Measurements from ENCODE around the gene PIK3AP1.
"Not testable (repeated sequence)": the region's sequence is repeated elsewhere in the genome, so short reads cannot be mapped to it uniquely, and the experiment has no call there.

PIK3AP1 gene

DNA sequence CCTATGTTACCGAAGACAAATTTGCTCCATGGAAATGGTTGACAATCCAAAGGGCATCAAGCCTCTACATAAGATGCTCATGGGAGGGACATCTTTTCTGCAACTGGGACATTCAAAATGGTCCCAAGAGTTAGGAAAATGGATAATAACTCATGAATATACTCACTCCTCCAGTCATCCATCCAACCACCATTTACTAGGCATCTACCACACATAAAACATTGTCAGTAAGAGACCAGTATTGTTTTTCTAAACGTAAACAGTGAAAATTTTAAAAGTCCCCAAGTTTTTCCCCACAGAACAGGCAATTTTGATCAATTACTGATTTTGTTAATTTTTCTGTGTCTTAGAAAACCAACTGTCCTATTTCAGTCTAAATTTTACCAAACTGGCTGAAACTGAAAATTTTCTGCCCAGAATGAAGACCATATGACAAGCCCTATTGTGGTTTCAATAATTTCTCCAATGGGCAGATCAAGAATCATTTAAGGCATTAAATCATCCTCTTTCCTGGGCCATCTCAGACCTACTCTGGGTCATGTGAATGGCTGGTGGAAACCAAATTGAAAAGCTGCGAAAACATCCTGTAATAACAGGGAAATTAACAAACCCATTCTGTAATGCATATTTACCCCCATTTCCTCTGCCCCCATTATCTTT, 24.2 kb downstream of the PIK3AP1 start:
- DNase-seq, result no peak

DNA sequence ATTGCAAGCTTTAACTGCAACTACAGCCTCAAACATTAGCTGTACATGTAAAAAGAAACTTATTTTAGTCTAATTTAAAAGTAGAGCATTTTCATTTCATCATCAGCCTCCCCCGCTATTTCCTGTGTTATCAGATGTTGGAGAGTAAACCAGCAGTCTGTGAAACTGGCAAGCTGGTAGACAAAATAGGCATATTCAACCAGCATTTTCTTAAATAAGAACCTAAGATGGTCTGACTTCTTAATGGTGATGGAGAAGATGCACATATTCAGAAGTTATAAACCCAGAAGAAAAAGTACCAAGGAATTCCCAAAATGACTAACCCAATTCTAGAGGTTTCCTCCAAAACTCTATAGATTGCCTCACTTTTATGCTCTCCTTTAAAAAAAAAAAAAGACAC, 24.9 kb downstream of the PIK3AP1 start:
- no peak for DNase-seq

DNA sequence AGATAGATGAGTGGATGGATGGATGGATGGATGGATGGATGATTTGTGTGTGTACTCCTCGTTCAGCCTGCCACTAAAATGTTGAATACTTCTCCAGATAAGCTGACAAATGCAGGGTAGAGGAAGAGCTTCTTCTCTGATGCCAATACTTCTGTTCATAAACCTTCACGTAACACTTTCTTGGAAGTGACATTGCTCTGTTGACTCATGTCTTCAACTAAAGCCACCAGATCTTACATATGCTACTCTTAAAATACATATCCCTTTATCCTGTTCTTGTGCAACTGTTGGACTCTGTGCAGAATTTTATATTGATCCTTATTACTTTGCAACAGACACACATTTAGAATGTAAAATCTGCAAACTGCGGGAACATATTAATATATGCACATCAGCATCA, 26.9 kb downstream of the PIK3AP1 start:
- no peak for DNase-seq

DNA sequence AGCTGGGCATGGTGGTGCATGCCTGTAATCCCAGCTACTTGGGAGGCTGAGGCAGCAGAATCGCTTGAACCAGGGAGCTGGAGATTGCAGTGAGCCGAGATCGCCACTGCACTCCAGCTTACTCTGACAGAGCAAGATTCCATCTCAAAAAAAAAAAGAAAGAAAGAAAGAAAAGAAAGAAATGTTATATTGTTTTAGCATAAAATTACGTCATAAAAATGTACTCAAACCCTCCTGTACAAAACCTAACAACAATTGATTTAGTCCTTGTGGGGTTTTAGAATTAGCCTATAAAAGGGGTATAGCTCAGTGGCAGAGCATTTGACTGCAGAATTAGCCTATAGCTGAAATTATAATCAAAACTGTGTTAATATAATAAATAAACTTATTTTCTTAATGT, 27.9 kb downstream of the PIK3AP1 start:
- no peak for DNase-seq

DNA sequence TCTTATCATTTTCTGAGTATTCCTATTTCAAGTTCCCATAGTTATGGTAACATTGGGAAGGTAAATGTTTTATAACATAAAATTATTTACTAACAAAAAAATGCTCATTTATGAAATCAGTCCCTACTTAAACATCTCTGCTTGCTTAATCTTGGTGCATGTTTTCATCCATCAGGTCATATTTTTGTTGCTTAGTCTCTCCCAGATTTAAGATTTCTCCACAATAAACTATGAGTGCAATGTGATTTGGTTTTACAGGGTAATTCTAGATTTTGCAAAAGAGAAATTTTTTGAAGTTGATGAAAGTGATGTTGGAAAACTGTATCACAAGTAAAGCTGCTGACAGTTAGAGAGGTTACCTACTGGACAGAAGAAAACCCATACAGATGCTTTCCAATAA, 28.6 kb downstream of the PIK3AP1 start:
- no peak for DNase-seq

DNA sequence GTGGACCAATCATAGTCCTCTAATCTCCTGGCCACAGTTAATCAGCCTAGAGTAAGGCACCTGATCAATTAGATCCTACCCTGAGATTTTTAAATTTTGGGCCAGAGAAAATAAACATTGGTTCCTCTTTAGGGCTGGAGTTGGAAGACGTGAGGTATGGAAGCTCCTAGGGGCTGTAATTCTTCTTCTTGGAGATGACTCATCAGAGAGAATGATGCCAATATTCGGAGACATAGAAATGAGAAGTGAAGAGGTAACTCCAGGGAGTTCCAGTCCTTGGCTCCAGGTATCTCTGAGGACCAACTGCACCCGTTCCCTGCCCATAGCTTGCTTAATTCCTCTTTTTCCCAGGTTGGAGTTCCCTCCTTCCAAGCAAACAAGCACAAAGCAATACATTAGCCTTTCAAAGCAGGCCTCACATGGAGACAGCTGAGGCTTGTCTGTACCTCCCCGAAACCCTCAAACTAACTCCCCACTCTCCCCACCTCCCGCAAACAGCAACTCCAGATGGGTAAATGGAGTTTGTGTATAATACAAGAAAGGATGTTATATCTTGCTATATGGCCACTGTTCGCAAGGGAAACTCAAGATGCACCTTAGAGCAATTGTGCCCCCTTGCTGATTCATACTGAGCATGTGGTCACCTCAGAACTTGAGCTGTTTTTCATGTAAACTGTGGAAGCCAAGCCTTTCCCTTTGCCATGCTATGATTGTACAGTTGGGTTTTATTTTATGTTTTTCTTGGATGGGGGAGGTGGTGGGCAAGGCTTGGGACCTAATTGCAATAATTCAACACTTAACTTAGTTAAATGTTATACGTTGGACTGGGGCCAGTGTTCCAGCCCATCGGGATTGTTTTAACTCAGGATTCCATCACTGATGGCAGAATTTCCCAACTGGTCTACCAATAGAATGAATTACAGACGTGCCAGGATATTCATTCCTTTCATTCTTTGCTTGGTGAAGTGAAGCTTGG, 29.3 kb downstream of the PIK3AP1 start:
- no peak for DNase-seq

DNA sequence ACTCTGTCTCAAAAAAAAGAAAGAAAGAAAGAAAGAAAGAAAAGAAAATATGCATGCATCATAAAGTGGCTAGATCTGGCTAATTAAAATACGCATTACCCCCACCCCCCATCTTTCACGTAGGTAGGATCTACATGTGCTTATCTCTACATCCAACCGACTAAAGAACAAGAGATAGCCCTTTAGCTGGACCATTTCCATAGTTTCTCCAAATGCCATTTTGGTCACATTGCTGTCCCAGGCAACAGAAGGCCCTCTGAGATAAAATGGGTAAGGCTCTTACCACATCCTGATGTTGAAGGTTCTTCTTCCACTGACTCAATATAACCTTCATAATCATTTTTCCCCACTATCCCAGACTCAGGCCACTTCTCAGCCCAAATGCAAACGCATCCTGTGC, 31.5 kb downstream of the PIK3AP1 start:
- DNase-seq, result no peak

DNA sequence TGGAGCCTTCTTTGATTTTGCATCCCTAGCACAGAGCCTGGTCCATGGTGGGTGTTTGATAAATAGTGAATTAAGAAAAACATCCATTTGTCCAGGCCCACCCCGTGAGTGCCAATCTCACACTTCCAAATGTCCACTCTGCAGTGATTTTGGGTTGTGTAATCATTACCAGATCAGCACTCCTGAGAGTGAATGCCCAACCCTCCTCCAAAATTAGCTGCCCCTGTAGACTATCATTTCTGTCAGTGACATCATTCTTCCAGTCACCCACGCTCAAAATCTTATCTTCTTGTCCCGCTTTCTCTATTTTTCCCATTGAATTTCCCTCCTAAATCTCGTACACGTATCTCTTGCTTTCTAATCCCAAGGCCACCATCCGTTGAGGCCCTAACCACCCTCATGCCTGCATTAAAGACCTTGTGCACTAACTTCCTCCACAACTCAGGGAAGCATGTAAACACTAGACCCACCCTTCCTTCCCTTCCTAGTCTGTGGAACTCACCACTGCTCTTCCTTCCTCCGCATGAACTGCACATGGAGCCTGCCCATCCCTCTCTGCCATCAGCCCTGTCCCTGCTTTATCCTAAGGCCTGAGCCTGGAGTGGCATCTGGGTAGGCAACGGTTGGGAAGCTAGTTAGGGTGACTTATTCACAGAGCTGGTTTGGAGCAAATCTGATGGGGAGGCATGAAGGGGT, 32.8 kb downstream of the PIK3AP1 start:
- no peak for DNase-seq

DNA sequence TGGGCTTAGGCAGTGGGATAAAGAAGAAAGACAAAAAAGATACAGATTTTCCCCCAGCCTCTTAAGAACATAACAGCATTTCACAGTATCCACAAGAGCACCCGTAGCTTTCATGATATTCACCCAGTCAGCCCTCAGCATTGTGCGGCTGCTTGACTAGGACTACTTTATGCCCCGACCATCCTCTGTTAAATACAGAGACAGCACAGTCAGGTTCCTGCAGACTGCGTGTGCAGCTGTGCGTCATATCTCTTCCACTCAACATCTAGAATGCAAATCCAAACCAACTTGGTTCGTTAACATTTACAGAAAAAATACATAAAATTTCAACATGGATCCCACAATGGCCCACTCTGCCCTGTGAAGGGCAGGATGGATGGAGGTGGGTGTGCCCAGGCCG, 33.8 kb downstream of the PIK3AP1 start:
- DNase-seq, result no peak

DNA sequence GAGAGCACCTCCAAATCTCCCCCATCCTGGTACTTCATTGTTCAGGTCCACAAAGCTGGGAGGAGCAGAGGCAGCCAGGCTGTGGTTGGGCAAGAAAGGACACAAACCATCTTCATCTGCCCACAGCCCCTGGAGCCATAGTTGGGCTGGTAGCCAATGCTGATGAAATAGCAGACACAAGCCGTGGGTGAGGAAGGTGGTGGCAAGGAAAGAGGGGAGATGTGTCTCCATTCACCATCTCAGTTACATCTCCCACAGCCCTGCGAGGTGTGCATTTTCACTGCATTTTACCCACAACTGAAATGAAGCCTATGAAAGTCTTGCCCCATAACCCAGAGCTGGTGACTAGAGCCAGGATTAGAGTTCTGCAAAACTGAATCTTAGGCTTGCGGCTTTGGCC, 35.0 kb downstream of the PIK3AP1 start:
- DNase-seq, result no peak

DNA sequence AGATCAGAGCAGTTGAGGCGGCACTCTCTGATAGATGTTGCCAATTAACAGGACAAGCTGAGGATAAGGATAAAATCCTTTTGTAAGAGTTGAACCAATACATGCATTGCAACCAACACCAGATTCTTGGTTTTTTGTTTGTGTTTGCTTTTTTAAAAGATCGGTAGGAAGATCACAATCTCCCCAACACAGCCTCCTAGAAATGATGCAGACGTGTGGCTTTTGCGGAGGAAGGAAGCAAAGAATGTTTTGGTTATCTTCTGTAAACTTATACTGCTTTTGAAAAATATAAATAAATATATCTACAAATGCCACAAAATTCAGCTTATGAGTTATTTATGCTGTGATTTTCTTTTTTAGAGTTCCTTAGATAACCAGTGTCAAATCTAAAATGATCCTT, 35.5 kb downstream of the PIK3AP1 start:
- no peak for DNase-seq

DNA sequence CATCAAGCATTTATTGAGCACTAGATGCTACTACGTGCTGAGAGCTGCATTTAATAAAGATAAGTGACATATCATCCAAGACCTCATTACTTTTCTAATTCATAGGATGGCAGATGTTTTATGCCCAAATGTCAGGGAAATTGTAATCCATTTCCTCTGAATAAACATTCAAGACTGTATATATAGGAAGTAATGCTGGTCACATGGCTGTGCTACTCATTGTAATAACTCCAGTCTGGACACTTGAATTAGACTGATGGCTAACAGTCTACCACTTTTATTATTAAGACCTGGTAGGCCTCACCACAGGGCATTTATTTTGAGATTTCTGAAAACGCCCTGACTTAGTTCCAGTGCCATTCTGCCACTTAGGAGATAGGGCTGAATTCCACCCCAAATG, 36.6 kb downstream of the PIK3AP1 start:
- no peak for DNase-seq

DNA sequence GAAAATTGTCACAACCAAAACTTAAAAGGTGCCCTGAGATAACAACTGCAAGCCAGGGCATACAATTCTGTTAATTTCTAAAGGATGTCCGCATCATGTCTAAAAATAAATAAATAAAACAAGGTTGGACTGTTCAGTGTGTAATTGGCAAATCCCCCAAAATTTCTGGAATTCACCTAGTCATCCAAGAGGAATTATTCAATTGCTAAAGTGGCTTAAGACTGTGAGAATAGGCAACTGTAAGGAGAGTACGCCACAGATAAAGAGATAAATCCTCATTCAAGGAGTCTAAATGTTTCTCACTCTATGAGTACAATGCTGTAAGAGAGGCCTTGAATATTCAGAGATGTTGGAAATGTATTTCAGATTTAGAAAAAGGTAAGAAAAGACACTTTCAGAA, 37.2 kb downstream of the PIK3AP1 start:
- DNase-seq, result no peak

DNA sequence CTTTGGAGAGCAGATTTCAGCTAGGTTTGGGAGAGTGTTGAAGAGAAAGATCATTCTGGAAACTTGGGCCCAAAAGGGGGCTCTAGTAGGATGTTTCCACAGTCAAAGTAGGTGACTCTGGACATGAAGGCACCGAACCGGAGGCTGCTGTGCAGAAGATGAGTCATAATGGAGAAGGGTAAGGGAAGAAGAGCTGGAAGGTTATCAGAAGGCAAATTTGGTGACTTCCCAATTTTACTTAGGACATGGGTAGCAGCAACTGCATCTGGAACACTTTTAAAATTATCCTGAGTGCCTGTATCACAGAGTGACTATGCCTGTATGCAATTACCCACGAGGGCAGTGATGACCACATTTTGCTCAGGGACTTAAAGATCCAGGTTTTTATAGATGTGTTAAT, 38.8 kb downstream of the PIK3AP1 start:
- DNase-seq, result no peak

DNA sequence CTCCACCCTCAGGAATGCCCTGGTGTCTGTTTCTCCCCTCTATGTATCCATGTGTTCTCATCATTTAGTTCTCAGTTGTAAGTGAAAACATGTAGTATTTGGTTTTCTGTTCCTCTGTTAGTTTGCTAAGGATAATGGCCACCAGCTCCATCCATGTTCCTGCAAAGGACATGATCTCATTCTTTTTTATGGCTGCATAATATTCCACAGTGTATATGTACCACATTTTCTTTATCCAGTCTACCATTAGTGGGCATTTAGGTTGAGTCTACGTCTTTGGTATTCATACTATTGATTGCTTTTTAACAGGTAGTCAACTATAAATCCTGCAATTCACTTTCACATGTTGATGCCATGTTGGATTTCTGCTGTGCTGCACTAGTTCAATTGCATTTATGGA, 39.9 kb downstream of the PIK3AP1 start:
- not testable (repeated sequence) for DNase-seq

DNA sequence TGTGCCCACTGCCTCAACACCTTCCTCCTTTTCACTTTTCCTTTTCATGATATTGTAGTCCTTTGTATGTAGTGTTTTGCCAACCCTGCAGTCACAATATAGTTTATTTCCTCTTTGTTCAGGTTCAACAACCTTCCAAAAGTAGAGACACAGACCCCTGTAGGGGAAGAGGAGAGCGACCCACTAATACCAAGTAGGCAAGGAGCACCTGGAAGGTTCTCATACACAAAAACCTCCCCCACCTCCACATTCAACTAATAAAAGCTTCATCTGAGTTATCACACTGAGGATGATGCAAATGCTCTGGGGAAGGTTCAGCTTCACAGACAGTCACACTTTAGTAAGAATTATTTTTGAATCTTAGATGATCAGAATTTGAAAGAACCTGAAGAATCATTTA, 41.6 kb downstream of the PIK3AP1 start:
- DNase-seq, result no peak

DNA sequence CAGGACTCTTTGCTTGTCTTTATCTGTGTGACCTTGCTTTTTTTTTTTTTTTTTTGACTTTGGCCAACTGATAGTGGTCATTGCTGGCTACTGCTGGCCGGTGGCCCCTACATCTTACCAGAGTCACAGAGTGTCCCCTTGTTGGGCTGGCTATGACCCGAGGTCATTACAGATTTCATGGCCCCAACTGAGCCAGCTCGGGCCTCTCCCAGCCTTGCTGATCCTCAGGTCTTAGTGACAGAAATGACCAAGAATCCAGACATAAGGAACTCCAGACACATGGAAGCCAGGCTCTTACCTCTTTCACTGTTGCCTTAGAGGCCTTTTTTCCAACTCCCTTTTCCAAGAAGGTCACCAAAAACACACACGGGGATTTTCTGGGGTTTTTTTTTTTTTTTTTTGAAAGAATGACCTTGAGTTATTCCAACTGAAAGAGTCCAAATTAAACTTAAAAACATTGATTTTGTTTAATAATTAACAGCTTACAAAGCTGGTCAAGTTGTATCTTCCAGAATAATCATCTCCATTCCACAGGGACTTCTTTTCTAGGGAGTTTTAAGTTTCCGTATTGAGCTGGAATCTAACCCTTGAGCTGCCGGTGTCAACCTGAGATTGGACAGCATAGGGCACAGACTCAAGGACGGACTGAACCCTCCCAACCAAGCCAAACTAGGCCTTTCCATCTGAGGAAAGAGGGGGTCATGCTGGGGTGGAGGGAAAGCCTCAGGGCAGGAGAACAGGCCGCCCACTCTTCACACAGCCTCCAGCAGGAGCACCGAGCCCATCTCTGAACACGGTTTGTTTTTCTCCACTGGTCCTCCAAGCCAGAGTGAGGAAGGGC, 43.8 kb downstream of the PIK3AP1 start:
- no peak for DNase-seq

DNA sequence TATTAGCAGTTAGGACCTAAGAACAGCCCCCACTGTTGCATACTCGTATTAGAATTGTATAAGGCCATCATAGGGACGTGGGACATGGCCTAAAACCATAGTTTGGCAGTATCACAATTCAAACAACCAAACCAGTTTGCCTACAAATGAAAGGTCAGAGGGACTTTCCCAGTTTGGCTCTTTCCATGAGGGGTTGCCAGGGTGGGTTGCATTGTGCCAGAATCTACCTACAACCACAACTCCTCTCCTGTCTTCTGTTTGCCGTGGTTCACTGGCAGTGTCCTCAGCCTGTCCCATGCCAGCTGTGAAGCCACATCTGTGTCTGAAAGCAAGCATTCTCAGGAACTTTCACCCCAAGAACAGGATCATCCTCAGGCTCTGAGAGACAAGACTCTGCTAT, 44.5 kb downstream of the PIK3AP1 start:
- DNase-seq, result no peak

DNA sequence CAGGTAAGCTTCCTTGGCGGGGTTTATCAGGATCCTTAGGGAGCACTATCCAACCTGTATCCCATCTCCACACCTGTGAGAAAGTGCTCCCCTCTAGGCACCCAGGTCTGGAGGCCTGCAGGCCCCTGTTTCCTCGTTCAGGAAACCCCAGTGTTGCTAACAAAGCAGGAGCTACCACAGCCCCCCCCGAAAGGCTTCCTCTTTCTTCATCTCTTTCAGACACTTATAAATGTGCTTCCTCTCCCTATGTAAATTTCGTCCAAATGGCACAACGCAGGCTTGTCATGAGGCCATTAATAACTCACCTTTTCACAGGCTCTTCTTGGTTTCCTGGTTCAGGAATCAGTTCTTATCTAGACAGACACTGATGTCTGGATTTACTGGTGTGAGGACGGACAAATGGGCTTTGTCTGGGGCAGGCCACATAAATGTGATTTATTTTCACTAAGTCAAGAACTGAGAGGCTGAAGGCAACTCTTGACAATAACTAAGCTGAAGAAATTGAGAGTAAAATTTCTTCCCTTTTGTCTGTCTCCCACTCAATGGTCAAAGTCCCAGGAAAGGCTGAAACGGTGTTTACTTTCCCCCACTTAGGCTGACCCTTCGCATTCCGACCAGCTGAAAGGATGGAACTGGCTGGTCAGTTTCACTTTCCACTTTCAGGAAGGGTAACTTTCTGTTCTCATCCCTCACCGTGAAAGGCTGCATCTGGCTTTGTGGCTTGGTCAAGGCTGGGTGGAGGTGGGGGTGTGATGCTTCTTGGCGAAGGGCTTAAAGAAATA, 46.8 kb downstream of the PIK3AP1 start:
- DNase-seq, result no peak

DNA sequence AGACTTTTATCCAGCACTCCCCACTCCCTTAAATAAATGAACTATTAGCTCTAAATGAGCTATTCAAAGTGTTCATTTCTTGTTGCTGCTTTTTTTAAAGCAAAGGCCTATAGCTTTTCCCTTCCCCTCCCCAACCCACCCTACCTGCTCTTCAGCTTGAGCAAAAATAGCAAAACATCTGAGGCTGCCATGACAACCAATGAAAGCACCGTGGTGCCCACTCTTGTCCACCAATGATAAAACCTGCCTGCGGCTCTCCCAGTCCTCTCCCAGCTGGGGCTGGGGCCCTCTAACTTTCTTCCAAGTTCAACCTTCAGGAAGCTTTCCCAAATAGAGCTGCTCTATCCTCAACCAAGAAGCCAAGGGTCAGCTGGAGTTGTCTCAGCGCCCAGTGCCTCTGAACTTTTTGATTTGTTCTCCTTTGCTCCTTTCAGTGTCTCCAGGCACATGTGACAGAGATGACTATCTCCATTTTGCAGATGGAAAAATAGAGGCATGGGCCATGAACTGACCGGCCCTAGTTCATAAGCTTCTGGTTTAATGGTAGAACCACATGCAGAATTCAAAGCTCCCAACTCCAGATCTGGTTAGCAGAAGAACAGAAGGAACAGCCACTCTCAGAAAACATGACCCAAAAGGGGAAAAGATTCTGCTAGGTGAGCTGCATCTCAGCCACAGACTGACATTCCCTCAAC, 47.7 kb downstream of the PIK3AP1 start:
- no peak for DNase-seq

DNA sequence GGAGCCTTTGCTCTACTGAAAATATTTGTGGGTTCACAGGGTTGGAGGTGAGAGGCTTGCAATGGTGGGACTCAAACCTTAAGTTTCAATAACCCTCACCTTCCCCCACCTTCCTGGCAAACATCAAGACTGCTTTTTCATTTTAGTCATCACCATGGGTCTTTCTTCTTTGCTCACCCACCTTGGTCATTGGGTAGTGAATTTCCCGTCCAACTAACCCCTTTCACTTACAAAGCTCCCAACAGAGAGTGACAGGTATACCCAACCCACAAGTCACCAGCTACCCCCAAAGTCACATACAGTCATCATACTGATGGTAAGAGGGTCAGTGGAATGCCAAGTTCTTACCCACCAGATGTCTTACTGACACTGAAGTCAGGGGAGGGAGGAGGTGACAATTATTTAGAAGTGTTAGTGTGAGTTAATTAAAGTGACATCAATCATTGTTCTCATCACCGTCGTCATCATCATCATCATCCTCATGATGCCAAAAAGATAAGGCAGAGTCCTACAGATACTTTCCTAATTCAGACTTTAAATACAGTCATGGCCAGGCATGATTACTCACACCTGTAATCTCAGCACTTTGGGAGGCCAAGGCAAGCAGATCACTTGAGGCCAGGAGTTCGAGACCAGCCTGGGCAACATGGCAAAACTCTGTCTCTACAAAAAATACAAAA, 49.0 kb downstream of the PIK3AP1 start:
- no peak for DNase-seq
